ENCODE results near the gene CIP2A. TPM values are rescaled to one million over a fixed set of nuclear protein-coding genes. Genes with fewer than 3 reads are reported as not detected.

CIP2A gene
- total RNA-seq, 1 donor from 2014 or later, result 8.2 TPM

DNA sequence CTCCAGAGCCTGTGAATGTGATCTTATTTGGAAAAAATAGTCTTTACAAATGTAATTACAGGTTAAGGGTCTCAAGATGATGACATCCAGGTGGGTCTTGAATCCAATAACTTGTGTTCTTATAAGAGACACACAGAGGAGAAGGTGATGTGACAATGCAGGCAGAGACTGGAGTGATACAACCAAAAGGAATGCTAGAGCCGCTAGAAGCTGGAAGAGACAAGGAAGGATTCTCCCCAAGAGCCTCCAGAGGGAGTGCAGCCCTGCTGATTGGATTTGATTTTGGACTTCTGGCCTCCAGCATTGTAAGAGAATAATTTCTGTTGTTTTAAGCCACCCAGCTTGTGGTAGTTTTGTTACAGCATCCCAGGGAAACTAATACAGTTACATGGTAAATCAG is 88.5 kb downstream of the CIP2A start:
- Histone ChIP-seq H3K27me3 (ENCODE audit: control insufficient read depth, insufficient read depth, low read length) (no peaks in the 10 kb centered on the region), H3K36me3 (ENCODE audit: control insufficient read depth, insufficient read depth, low read length) (no peaks in the 10 kb centered on the region), H3K4me3 (ENCODE audit: low read depth, low read length) (no peak overlapping the region)
- DNase-seq (ENCODE audit: low read depth), result no peak
- TF ChIP-seq, protein P1, sequence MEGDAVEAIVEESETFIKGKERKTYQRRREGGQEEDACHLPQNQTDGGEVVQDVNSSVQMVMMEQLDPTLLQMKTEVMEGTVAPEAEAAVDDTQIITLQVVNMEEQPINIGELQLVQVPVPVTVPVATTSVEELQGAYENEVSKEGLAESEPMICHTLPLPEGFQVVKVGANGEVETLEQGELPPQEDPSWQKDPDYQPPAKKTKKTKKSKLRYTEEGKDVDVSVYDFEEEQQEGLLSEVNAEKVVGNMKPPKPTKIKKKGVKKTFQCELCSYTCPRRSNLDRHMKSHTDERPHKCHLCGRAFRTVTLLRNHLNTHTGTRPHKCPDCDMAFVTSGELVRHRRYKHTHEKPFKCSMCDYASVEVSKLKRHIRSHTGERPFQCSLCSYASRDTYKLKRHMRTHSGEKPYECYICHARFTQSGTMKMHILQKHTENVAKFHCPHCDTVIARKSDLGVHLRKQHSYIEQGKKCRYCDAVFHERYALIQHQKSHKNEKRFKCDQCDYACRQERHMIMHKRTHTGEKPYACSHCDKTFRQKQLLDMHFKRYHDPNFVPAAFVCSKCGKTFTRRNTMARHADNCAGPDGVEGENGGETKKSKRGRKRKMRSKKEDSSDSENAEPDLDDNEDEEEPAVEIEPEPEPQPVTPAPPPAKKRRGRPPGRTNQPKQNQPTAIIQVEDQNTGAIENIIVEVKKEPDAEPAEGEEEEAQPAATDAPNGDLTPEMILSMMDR (IDR thresholded peaks at IDR 0.05; ENCODE audit: insufficient read depth, low read length, poor library complexity, severe bottlenecking), result no peak

Other genes with a start within 250 kb of the CIP2A start
- 0.07 TPM in 1 of 2 replicates, not detected in the other for gene MYH15, start 78.8 kb downstream of the CIP2A start, total RNA-seq
- gene DZIP3, start 284 bp upstream of the CIP2A start, total RNA-seq, result 6.3 and 6.6 TPM in 2 replicates
- gene RETNLB, start 168.0 kb upstream of the CIP2A start, total RNA-seq, result not detected in 2 replicates
- not detected in 2 replicates for gene TRAT1, start 233.3 kb upstream of the CIP2A start, total RNA-seq

All from kidney epithelial cell (primary cell).